Panc1 (cell line): Measurements from ENCODE around the gene MACROD2.

Experiments
- CTCF ChIP-seq: fragments of 450-650 bp; IDR thresholded peaks from 2 replicates; pipeline ENCODE4 v1.5.1; 2017; ENCODE audit warnings: mild to moderate bottlenecking
- POLR2AphosphoS5 ChIP-seq: IDR thresholded peaks from 2 replicates; pipeline ENCODE4 v1.6.1; 2012; ENCODE audit warnings: mild to moderate bottlenecking, low read depth, low read length, moderate library complexity
- REST ChIP-seq, 2 experiments: IDR thresholded peaks; 2 replicates each; pipeline ENCODE4 v1.6.1; 2011 to 2012; ENCODE audit warnings: low read depth in 2 of 2, control low read depth in 1 of 2, low read length in 1 of 2, mild to moderate bottlenecking in 1 of 2, moderate library complexity in 1 of 2; ENCODE audit not compliant: insufficient read depth in 1 of 2
- SIN3A ChIP-seq: IDR thresholded peaks from 2 replicates; pipeline ENCODE4 v1.6.1; 2012; ENCODE audit warnings: low read depth, mild to moderate bottlenecking, low read length, moderate library complexity, borderline replicate concordance; ENCODE audit not compliant: insufficient read depth
- TCF7L2 ChIP-seq: IDR thresholded peaks from 2 replicates; pipeline ENCODE4 v1.6.1; 2011; ENCODE audit warnings: mild to moderate bottlenecking, low read depth, low read length, inconsistent platforms

GRCh38 chr20:16001286-16001685 is 2006.0 kb downstream of the MACROD2 start:
- TF ChIP-seq CTCF (no peak), TCF7L2 (no peak), SIN3A (no peak), POLR2AphosphoS5 (no peak), REST (IDR thresholded peaks at IDR 0.05; ENCODE audit: insufficient read depth in 1 of 2, low read depth in 2 of 2, low read length in 1 of 2) (no peak)
